SK-N-MC (cell line): ENCODE data around the gene L3MBTL3.

ENCODE experiments used
- DNase-seq: peaks from one replicate; pipeline ENCODE4 v3.0.0-alpha.2; 2011; ENCODE audit warnings: low read depth, low spot score
- H3K27ac ChIP-seq: fragments of 200-600 bp; sonication (generic); 2 replicates; pipeline ENCODE4 v1.5.1; 2016; ENCODE audit warnings: mixed run types
- H3K36me3 ChIP-seq: fragments of 200-600 bp; sonication (generic); 2 replicates; pipeline ENCODE4 v1.6.1; 2017; ENCODE audit warnings: antibody characterized with exemption, low read length, mixed read lengths; ENCODE audit not compliant: insufficient read depth
- H3K4me3 ChIP-seq: fragments of 200-600 bp; sonication (generic); 2 replicates; pipeline ENCODE4 v1.5.1; 2016
- H3K9ac ChIP-seq: fragments of 200-600 bp; sonication (generic); 2 replicates; pipeline ENCODE4 v1.8.0; 2017; ENCODE audit warnings: mixed run types, mixed read lengths; ENCODE audit not compliant: insufficient read length
- H3K9me3 ChIP-seq: fragments of 200-600 bp; sonication (generic); 2 replicates; pipeline ENCODE4 v1.6.1; 2017; ENCODE audit warnings: low read depth, mild to moderate bottlenecking, antibody characterized with exemption, low read length, moderate library complexity, mixed read lengths
- EZH2 ChIP-seq: fragments of 200-600 bp; sonication (generic); IDR thresholded peaks from one replicate; pipeline ENCODE4 v1.6.1; 2017; ENCODE audit warnings: antibody characterized with exemption
- FOXP2 ChIP-seq: optimal IDR thresholded peaks from 2 replicates; pipeline ENCODE3; 2011; ENCODE audit warnings: mild to moderate bottlenecking, moderate library complexity; ENCODE audit not compliant: insufficient read depth; ENCODE audit errors: extremely low read length, control extremely low read depth
- POLR2AphosphoS5 ChIP-seq: IDR thresholded peaks from 2 replicates; pipeline ENCODE4 v1.6.1; 2012; ENCODE audit warnings: mild to moderate bottlenecking, low read depth, low read length, borderline replicate concordance

Gene L3MBTL3

DNA sequence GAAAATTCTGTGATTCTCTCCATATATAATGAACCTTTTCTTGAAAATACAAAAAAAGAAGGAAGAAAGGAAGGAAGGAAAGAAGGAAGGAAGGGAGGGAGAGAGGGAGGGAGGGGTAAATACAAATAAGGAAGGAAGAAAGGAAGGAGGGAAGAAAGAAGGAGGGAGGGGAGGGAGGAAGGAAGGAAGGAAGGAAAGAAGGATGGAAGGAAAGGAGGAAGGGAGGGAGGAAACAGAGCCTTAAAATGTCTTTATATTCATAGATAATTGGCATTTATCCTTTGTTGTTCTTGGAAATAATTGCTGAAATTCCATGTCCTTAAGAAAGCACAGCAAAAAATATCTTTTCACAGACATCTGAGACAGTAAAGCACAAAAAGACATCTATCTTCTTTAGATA, 164.1 kb downstream of the L3MBTL3 start:
- Histone ChIP-seq H3K9me3 (no peaks in the 10 kb centered on the region), H3K36me3 (no peaks in the 10 kb centered on the region), H3K27ac (no peak overlapping the region), H3K4me3 (no peak overlapping the region), H3K9ac (no peak overlapping the region)
- no peak for DNase-seq
- no peak for TF ChIP-seq FOXP2
- TF ChIP-seq EZH2, result no peak
- TF ChIP-seq POLR2AphosphoS5, result no peak

DNA sequence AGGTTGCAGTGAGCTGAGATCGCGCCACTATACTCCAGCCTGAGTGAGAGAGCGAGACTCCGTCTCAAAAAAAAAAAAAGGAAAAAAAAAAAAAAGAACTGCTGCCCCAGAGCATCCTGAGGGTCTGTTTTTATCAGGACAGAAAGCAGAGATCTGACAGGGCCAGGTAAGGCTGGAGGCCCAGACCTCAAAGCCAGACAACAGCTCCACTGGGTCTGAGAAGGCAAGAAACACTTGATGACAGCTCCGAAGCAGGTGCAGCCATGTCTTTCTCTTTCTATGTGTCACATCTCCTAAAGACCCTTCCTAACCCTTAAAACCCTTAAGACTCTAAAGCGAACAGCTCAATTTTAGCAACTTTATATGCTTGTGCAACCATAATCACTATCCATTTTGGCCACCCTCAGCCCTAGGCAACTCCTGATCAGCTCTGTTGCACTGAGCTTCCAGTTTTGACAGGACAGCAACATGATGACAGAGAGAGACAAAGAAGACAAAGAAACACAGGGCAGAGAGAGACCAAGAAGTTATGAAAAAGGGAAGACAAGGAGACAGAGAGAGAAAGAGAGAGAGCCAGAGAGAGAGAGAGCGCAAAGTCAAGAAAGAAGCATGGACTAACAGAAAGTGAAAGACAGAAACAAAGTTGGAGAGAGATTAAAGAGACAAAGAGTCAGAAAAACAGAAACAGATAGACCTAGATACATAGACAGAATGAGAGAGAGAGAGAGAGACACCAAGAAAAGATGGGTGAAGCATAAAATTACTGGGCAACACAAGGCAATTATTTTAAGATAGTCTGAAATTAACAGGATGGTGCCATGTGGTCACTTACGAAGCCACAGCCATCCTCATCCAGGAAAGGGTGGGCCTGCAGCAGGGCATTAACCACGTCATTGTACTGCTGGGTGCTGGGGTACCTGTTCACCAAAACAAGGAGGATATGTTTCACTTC, 165.2 kb downstream of the L3MBTL3 start:
- Histone ChIP-seq H3K27ac (no peak overlapping the region), H3K36me3 (no peaks in the 10 kb centered on the region), H3K9me3 (no peaks in the 10 kb centered on the region), H3K9ac (no peak overlapping the region), H3K4me3 (no peak overlapping the region)
- TF ChIP-seq EZH2 (no peak), FOXP2 (no peak), POLR2AphosphoS5 (no peak)
- DNase-seq, result no peak

DNA sequence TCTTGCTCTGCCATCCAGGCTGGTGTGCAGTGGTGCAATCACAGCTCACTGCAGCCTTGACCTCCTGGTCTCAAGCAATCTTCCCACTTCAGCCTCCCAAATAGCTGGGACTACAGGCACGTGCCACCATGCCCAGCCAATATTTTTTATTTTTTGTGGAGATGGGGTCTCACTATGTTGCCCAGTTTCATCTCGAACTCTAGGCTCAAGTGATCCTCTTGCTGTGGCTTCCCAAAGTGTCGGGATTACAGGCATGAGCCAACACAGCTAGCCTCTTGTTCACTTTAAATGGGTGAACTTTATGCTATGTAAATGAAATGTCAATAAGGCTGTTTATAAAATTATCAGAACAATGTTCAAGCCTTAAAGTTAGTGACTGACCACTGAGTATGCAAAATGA, 167.3 kb downstream of the L3MBTL3 start:
- TF ChIP-seq POLR2AphosphoS5 (no peak), EZH2 (no peak), FOXP2 (no peak)
- Histone ChIP-seq H3K9ac (no peak overlapping the region), H3K4me3 (no peak overlapping the region), H3K9me3 (no peaks in the 10 kb centered on the region), H3K27ac (no peak overlapping the region), H3K36me3 (no peaks in the 10 kb centered on the region)
- no peak for DNase-seq

DNA sequence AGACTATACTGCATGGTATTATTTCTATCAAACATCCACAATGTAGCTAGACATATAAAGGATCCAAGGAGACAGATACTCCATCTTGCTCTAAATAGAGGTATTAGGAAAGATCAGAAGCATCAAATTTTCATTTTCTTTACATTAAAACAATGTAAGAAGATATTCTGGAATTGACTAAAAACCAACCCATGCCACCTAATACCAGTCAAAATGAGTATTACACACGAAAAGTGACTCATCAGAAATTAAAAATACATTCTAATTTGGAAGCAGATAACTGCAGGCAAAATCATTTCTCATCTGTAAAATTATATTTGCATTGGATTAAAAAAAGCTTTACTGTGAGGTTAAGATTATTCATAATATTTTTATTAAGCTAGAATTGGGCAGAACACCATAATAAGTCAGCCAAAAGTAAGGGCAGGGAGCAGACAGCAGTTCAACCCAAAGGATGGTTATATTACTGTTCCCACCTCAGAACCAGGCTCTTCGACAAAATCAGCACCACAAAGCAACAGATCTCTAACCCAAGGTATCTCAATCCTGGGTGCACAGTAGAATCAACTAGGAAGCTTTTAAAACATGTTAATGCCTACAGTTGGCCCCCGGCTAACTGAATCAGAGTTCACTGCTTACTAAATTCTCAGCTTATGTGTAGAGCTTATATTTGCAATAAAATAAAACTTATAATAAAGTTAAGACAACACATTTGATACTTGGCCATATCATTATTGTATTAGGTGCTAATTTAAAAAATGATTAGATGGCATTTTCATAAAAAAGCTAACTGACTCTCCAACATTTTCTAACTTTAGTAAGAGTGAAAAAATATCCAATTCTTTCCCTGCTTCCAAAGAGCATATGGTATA, 169.2 kb downstream of the L3MBTL3 start:
- no peak overlapping the region for H3K4me3 ChIP-seq
- H3K27ac ChIP-seq, result no peak overlapping the region
- TF ChIP-seq FOXP2, result no peak
- TF ChIP-seq EZH2, result no peak
- TF ChIP-seq POLR2AphosphoS5, result no peak
- H3K9me3 ChIP-seq, result no peaks in the 10 kb centered on the region
- no peak for DNase-seq
- no peaks in the 10 kb centered on the region for H3K36me3 ChIP-seq
- H3K9ac ChIP-seq, result no peak overlapping the region

- no peak overlapping the region for H3K9ac ChIP-seq
- no peak for DNase-seq
- H3K9me3 ChIP-seq, result no peaks in the 10 kb centered on the region
- TF ChIP-seq POLR2AphosphoS5 (no peak), FOXP2 (no peak), EZH2 (no peak)
- H3K4me3 ChIP-seq, result no peak overlapping the region
- no peak overlapping the region for H3K27ac ChIP-seq
- no peaks in the 10 kb centered on the region for H3K36me3 ChIP-seq
These were observed 170.0 kb downstream of the L3MBTL3 start for GRCh38 chr6:130188207-130188899.

DNA sequence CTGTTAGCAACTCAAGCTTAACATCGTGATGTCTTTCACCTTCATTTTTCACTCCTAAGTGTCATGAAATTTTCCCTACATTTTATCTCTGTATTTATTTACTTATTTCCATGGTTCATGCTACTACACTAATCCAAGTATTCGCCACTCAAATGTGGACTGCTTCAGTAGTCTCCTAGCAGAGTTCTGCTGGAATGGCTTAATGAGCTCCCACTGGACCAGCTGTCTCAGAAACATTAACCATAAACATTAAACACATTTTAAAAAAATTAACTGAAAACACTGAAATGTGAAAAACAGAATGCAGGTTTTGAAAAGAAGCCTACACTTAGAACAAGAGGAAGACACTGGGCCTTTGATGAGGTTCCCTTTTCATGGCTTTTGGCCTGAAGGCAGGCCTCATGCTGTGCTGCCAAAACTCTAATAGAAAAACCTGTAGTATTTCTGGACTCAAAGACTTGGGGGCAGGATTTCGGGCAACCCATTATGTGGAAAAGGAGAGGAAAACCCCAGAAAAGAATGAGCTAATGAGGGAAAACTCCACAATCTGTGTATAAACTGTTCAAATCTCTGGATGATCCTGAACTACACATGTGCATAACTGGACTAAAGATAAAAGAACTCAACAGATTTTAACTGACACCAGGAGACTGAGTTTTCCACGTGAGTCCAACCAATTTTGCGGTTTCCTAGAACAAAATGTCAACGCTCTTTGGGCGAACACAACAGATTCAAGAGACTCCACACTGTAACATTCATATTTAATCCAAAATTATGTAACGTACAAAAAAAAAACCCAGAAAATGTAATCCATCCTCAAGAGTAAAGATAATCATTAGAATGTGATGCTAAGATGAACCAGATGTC, 171.4 kb downstream of the L3MBTL3 start:
- Histone ChIP-seq H3K9me3 (no peaks in the 10 kb centered on the region), H3K9ac (no peak overlapping the region), H3K27ac (no peak overlapping the region), H3K36me3 (no peaks in the 10 kb centered on the region), H3K4me3 (no peak overlapping the region)
- no peak for DNase-seq
- TF ChIP-seq POLR2AphosphoS5, result no peak
- TF ChIP-seq FOXP2, result no peak
- no peak for TF ChIP-seq EZH2
